ENCODE measurements around the gene LHX1. TPM values are rescaled to one million over a fixed set of nuclear protein-coding genes. Genes with fewer than 3 reads are reported as not detected.
A peak's percentile ranks its signal among the peaks of the same experiment; 100 is the strongest.

LHX1 gene
- total RNA-seq, 3 donors from 2014 or later (not counting 1 experiment from before 2014, with no cell fraction given): not detected

- Histone ChIP-seq H3K4me1 (ENCODE audit: control insufficient read depth, insufficient read depth, low read length) (peaks cover 71% of the 10 kb centered on the region), H3K36me3 (ENCODE audit: control insufficient read depth, insufficient read depth, low read length) (no peaks in the 10 kb centered on the region), H3K27me3 (ENCODE audit: control insufficient read depth, insufficient read depth, low read length) (peaks cover 90% of the 10 kb centered on the region), H3K4me3 (ENCODE audit: low read length) (no peak overlapping the region), H3K9me3 (ENCODE audit: control insufficient read depth, insufficient read depth, low read length) (no peaks in the 10 kb centered on the region), H3K27ac (ENCODE audit: low read length) (no peak overlapping the region)
- Mint-ChIP-seq H3K4me1 (peaks cover 45 to 70% of the 10 kb centered on the region in 2 donors), H3K27me3 (ENCODE audit: low read depth in 2 of 2) (peaks cover 80 to 81% of the 10 kb centered on the region in 2 donors), H3K36me3 (no peaks in the 10 kb centered on the region), H3K27ac (no peak overlapping the region), H3K9me3 (no peaks in the 10 kb centered on the region), H3K4me3 (peak overlapping the region; percentile 42)
- WGBS (ENCODE audit: insufficient coverage): 11% methylated on average over 40 of the region's 40 CpGs
- intact Hi-C loops (cut with micrococcal nuclease): no loop called here
- ATAC-seq (no peak), DNase-seq (peak in 1 of 2 donors; percentile 25)
- TF ChIP-seq CTCF (IDR thresholded peaks at IDR 0.05): no peak
Measured at GRCh38 chr17:36932694-36933511, 4.4 kb upstream of the LHX1 start.

- peaks cover 46 to 73% of the 10 kb centered on the region in 2 donors for H3K4me1 Mint-ChIP-seq
- peaks cover 78 to 81% of the 10 kb centered on the region in 2 donors for H3K27me3 Mint-ChIP-seq (ENCODE audit: low read depth in 2 of 2)
- no peaks in the 10 kb centered on the region for H3K36me3 Mint-ChIP-seq
- no peak for ATAC-seq
- Histone ChIP-seq H3K9me3 (ENCODE audit: control insufficient read depth, insufficient read depth, low read length) (no peaks in the 10 kb centered on the region), H3K27me3 (ENCODE audit: control insufficient read depth, insufficient read depth, low read length) (peaks cover 91% of the 10 kb centered on the region), H3K27ac (ENCODE audit: low read length) (no peak overlapping the region), H3K4me3 (ENCODE audit: low read length) (no peak overlapping the region), H3K36me3 (ENCODE audit: control insufficient read depth, insufficient read depth, low read length) (no peaks in the 10 kb centered on the region), H3K4me1 (ENCODE audit: control insufficient read depth, insufficient read depth, low read length) (peaks cover 71% of the 10 kb centered on the region)
- WGBS (ENCODE audit: insufficient coverage): 12% methylated on average over 23 of the region's 23 CpGs
- H3K4me3 Mint-ChIP-seq: peak overlapping the region; percentile 79
- no peaks in the 10 kb centered on the region for H3K9me3 Mint-ChIP-seq
- no peak for TF ChIP-seq CTCF (IDR thresholded peaks at IDR 0.05)
- H3K27ac Mint-ChIP-seq: no peak overlapping the region
- DNase-seq: peak in 1 of 2 donors; percentile 33
- intact Hi-C loops (cut with micrococcal nuclease): loop anchor here (2.0 kb wide), 1 partner anchor 15 kb away; the partner anchor contains the start of gene AATF
Measured at GRCh38 chr17:36933512-36934143, 3.6 kb upstream of the LHX1 start.

DNA sequence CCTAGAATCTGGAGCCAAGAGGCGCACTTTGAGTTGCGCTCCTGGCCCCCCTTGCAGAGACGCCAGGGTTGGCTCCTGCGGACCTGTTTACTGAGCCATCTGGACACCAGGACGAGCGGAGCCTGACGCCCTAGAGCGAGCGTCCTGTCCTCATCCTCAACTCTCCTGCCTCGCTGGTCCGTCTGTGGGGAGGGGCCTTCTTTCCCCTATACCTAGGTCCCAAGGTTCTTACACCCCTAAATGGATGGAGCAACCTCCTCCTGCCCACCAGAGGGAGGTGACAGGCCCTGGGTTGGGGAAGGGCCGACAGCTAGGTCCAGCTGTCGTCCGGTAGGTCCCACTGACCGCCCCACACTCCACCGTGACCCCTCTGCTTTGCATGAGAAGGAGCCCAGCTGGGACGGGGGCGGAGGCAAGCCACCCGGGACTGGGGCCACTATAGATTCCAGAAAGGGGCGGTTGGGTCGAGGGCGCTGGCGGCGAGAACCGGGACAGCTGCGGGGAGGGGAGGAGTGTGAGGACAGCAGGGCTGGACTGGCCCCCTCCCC is 3.1 kb upstream of the LHX1 start:
- WGBS (ENCODE audit: insufficient coverage): 13% methylated on average over 26 of the region's 26 CpGs
- DNase-seq (peak in 1 of 2 donors; percentile 29), ATAC-seq (no peak)
- Mint-ChIP-seq H3K4me3 (peak overlapping the region; percentile 79), H3K4me1 (peaks cover 51 to 74% of the 10 kb centered on the region in 2 donors), H3K27me3 (ENCODE audit: low read depth in 2 of 2) (peaks cover 77 to 81% of the 10 kb centered on the region in 2 donors), H3K36me3 (no peaks in the 10 kb centered on the region), H3K27ac (no peak overlapping the region), H3K9me3 (no peaks in the 10 kb centered on the region)
- Histone ChIP-seq H3K36me3 (ENCODE audit: control insufficient read depth, insufficient read depth, low read length) (no peaks in the 10 kb centered on the region), H3K27me3 (ENCODE audit: control insufficient read depth, insufficient read depth, low read length) (peaks cover 91% of the 10 kb centered on the region), H3K4me1 (ENCODE audit: control insufficient read depth, insufficient read depth, low read length) (peaks cover 75% of the 10 kb centered on the region), H3K4me3 (ENCODE audit: low read length) (no peak overlapping the region), H3K9me3 (ENCODE audit: control insufficient read depth, insufficient read depth, low read length) (no peaks in the 10 kb centered on the region), H3K27ac (ENCODE audit: low read length) (no peak overlapping the region)
- intact Hi-C loops (cut with micrococcal nuclease): loop anchor here (2.0 kb wide), 1 partner anchor 15 kb away; the partner anchor contains the start of gene AATF
- no peak for TF ChIP-seq CTCF (IDR thresholded peaks at IDR 0.05)
